22Rv1 (cell line): ENCODE results near the gene SLC25A38.

ENCODE experiments used
- H3K27ac ChIP-seq: fragments of 450-650 bp; 2 replicates; pipeline ENCODE4 v1.5.1; 2017
- ZFX ChIP-seq: fragments of 450-650 bp; IDR thresholded peaks from 2 replicates; pipeline ENCODE4 v1.6.1; 2017; ENCODE audit warnings: antibody characterized with exemption, borderline replicate concordance
- TF ChIP-seq, protein P1 (sequence below): fragments of 450-650 bp; IDR thresholded peaks from 2 replicates; pipeline ENCODE4 v1.5.1; 2017; ENCODE audit warnings: mild to moderate bottlenecking

SLC25A38 gene

DNA sequence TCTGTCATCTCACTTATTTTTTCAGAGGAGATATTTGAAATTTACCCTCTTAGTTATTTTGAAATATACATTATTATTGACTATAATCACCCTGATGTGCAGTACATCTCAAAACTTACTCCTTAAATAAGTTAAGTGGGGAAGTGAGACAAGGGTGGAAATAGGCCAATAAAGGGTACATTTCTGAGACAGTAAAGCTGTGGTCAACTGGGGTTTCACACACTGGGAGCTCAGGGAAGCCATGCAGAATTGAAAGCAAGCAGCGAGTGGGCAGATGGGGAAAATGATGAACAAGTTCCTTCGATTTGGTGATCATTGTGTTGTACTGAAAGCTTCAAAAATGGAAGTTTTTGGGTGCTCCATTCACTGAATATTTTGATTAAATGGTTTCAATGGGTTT lies 62.8 kb downstream of the SLC25A38 start:
- TF ChIP-seq, protein P1, sequence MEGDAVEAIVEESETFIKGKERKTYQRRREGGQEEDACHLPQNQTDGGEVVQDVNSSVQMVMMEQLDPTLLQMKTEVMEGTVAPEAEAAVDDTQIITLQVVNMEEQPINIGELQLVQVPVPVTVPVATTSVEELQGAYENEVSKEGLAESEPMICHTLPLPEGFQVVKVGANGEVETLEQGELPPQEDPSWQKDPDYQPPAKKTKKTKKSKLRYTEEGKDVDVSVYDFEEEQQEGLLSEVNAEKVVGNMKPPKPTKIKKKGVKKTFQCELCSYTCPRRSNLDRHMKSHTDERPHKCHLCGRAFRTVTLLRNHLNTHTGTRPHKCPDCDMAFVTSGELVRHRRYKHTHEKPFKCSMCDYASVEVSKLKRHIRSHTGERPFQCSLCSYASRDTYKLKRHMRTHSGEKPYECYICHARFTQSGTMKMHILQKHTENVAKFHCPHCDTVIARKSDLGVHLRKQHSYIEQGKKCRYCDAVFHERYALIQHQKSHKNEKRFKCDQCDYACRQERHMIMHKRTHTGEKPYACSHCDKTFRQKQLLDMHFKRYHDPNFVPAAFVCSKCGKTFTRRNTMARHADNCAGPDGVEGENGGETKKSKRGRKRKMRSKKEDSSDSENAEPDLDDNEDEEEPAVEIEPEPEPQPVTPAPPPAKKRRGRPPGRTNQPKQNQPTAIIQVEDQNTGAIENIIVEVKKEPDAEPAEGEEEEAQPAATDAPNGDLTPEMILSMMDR: no peak
- no peak for TF ChIP-seq ZFX
- H3K27ac ChIP-seq: no peak overlapping the region

GRCh38 chr3:39446444-39446843 lies 63.3 kb downstream of the SLC25A38 start:
- TF ChIP-seq, protein P1: no peak
- no peak for TF ChIP-seq ZFX
- H3K27ac ChIP-seq: no peak overlapping the region
